Kidney epithelial cell (primary cell): ENCODE measurements around the gene XAB2. TPM values are rescaled to one million over a fixed set of nuclear protein-coding genes. Genes with fewer than 3 reads are reported as not detected.

Experiments used
- DNase-seq: peaks from one replicate; pipeline ENCODE4 v3.0.0-alpha.2; 2010; ENCODE audit warnings: low read depth
- H3K27me3 ChIP-seq: 2 replicates; pipeline ENCODE4 v1.6.0; 2011; ENCODE audit warnings: low read length; ENCODE audit not compliant: control insufficient read depth, insufficient read depth
- H3K36me3 ChIP-seq: 2 replicates; pipeline ENCODE4 v1.5.1; 2011; ENCODE audit warnings: low read length; ENCODE audit not compliant: control insufficient read depth, insufficient read depth
- H3K4me3 ChIP-seq: 2 replicates; pipeline ENCODE4 v1.5.1; 2011; ENCODE audit warnings: low read depth, mild to moderate bottlenecking, control low read depth, low read length
- total RNA-seq: library from RNA; depleted of rRNA; stranded (reverse); fragments of >200 nt; gene quantifications from 2 replicates; pipeline ENCODE4 v1.2.3, GENCODE V29; 2015
- TF ChIP-seq, protein P1 (sequence below): IDR thresholded peaks from 2 replicates; pipeline ENCODE4 v1.5.1; 2011; ENCODE audit warnings: mild to moderate bottlenecking, moderate library complexity, low read length, control low read depth, inconsistent platforms; ENCODE audit not compliant: insufficient read depth, poor library complexity, severe bottlenecking

The XAB2 gene
- total RNA-seq, 1 donor from 2014 or later: 48.1 TPM

DNA sequence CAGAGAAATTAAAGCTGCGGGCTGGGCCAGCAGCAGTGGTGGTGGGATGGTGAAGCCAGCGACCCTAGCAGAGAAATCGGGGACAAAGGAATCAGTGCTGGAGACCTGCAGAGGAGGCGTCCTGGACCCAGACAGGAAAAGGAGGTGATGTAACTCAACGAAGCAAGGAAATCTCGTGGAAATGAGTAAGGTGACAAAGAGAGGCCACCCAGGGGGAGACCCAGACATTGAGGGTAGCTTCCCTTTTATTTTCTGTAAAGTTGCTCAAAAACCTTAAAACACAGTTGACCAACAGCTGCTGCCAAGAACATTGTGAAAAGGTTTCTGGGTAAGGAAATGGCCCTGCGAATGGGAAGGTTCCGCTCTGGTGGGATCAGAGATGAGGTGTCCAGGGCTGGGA lies 26.2 kb upstream of the XAB2 start:
- peaks cover 8% of the 10 kb centered on the region for H3K27me3 ChIP-seq
- H3K4me3 ChIP-seq: no peak overlapping the region
- no peaks in the 10 kb centered on the region for H3K36me3 ChIP-seq
- TF ChIP-seq, protein P1, sequence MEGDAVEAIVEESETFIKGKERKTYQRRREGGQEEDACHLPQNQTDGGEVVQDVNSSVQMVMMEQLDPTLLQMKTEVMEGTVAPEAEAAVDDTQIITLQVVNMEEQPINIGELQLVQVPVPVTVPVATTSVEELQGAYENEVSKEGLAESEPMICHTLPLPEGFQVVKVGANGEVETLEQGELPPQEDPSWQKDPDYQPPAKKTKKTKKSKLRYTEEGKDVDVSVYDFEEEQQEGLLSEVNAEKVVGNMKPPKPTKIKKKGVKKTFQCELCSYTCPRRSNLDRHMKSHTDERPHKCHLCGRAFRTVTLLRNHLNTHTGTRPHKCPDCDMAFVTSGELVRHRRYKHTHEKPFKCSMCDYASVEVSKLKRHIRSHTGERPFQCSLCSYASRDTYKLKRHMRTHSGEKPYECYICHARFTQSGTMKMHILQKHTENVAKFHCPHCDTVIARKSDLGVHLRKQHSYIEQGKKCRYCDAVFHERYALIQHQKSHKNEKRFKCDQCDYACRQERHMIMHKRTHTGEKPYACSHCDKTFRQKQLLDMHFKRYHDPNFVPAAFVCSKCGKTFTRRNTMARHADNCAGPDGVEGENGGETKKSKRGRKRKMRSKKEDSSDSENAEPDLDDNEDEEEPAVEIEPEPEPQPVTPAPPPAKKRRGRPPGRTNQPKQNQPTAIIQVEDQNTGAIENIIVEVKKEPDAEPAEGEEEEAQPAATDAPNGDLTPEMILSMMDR: no peak
- no peak for DNase-seq

GRCh38 chr19:7654401-7654800 lies 25.1 kb upstream of the XAB2 start:
- no peak for DNase-seq
- peaks cover 8% of the 10 kb centered on the region for H3K27me3 ChIP-seq

DNA sequence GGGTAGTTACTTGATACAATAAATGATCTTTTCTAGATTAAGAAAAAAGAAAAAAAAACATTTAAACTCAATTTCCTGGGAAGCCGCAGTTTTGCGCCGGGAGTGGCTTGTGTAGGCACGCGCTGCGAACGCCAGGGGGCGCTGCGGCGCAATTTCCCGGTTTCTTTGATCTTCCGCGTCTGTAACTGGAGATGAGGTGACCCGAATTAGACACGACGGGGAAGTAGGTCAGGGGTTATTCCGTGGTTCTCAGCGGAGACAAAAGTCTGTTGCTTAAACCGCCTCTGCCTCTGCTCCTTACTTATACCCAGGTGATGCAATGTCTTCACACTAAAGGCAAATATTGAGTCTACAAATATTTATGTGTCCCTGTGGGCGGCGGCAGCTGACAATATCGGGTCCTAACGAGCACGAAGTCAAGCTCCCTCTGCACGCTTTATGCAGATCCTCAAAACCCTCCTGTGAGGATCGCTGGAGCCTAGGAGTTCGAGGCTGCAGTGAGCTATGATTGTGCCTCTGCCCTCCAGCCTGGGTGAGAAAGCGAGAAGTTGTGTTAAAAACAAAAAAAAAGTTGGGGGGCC lies 22.8 kb upstream of the XAB2 start:
- H3K36me3 ChIP-seq: no peaks in the 10 kb centered on the region
- H3K27me3 ChIP-seq: peaks cover 5% of the 10 kb centered on the region
- H3K4me3 ChIP-seq: no peak overlapping the region
- peak; percentile 19 for DNase-seq
- TF ChIP-seq, protein P1: peak; percentile 95

More at GRCh38 chr19:7654401-7654800, 25.1 kb upstream of the XAB2 start:
- H3K36me3 ChIP-seq: no peaks in the 10 kb centered on the region
- H3K4me3 ChIP-seq: no peak overlapping the region
- TF ChIP-seq, protein P1: no peak

DNA sequence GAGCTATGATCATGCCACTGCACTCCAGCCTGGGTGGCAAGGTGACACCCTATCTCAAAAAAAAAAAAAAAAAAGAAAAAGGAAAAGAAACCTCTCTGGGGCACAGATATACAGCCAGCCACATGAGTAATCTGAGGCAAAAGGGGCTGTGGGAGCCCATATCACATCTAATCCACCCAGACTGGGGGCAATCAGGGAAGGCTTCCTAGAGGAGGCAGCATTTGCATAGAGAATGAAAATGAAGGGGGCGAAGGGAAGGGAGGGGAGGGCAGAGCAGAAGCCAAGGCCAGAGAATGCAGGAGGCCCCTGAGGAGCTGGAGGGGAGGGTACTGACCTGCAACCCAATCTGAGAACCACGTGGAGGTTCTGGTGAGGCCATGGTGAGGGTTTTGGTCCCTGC lies 20.8 kb upstream of the XAB2 start:
- no peaks in the 10 kb centered on the region for H3K36me3 ChIP-seq
- peaks cover 2% of the 10 kb centered on the region for H3K27me3 ChIP-seq
- TF ChIP-seq, protein P1: no peak
- H3K4me3 ChIP-seq: no peak overlapping the region
- no peak for DNase-seq

- TF ChIP-seq, protein P1: no peak
- peaks cover 2% of the 10 kb centered on the region for H3K27me3 ChIP-seq
- H3K4me3 ChIP-seq: no peak overlapping the region
- no peak for DNase-seq
- no peaks in the 10 kb centered on the region for H3K36me3 ChIP-seq
Measured at GRCh38 chr19:7648265-7649014, 19.1 kb upstream of the XAB2 start.
